ENCODE measurements around the gene FTO. TPM values are rescaled to one million over a fixed set of nuclear protein-coding genes. Genes with fewer than 3 reads are reported as not detected.

The FTO gene
- total RNA-seq, 1 donor from 2014 or later = 65.8 TPM

DNA sequence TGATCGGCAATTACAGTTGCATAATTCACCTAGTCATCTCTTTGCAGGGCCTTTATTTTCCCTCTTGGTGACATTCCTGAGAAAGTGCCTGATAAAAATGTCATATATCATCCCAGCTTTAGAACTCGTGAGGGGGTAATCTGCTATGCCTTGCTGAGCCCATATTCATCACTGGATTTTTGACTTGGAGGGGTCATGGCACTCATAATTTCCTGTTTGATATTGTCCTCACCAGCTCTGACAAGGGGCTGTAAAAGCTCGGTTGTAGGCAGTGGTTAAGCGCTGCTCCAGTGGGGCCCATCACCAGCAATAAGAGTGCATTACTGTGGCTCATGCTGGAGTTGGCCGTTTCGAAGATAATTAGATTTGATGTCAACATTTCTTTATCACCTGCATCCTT lies 355.4 kb downstream of the FTO start:
- Mint-ChIP-seq H3K4me3 (no peak overlapping the region), H3K9me3 (no peaks in the 10 kb centered on the region), H3K36me3 (ENCODE audit: low read depth) (peaks cover 8% of the 10 kb centered on the region), H3K27ac (no peak overlapping the region), H3K4me1 (no peaks in the 10 kb centered on the region), H3K27me3 (no peaks in the 10 kb centered on the region)
- ATAC-seq (ENCODE audit: low read depth) (no peak), DNase-seq (no peak)
- ChIA-PET CTCF (no interaction called here), POLR2A (no interaction called here)
- intact Hi-C loops (cut with micrococcal nuclease) = no loop called here
- TF ChIP-seq, protein P1, sequence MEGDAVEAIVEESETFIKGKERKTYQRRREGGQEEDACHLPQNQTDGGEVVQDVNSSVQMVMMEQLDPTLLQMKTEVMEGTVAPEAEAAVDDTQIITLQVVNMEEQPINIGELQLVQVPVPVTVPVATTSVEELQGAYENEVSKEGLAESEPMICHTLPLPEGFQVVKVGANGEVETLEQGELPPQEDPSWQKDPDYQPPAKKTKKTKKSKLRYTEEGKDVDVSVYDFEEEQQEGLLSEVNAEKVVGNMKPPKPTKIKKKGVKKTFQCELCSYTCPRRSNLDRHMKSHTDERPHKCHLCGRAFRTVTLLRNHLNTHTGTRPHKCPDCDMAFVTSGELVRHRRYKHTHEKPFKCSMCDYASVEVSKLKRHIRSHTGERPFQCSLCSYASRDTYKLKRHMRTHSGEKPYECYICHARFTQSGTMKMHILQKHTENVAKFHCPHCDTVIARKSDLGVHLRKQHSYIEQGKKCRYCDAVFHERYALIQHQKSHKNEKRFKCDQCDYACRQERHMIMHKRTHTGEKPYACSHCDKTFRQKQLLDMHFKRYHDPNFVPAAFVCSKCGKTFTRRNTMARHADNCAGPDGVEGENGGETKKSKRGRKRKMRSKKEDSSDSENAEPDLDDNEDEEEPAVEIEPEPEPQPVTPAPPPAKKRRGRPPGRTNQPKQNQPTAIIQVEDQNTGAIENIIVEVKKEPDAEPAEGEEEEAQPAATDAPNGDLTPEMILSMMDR (IDR thresholded peaks at IDR 0.05) = no peak

DNA sequence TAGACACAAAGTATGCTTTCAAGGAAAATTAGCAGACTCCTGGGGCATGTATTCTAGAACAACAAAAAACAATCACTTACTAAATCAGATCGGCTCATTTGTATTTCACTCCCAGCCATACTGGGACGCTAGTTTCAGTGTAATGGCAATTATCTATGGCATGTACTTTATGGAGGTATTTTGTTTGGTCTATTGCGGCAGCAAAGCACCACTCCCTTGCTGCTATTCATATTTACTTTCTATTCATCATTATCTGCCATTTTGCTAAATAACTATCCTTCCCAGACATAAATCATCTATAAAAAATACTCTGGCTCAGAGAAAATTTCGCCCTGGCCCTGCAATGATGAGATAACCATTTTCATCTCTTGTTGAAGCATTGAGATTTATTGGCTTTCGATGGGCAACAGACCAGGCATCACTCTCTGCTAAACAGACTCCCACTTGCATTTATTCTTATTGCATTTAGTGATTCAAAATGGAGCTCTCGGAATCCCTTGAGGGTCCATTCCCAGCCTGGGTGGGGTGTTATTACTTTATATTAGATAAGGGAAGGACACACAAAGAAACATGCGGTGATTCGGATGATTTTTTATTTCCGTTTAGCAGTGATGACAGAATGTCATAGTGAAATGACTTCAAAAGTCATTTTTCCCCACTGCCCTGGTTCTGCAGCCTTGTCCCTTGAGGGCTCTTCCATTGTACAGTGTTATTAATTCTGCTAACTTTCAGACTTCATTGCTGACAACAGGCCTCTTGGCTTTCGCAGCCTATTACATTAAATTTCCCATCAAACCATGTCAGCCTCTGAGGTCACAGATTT lies 356.9 kb downstream of the FTO start:
- Mint-ChIP-seq H3K36me3 (ENCODE audit: low read depth) (peaks cover 8% of the 10 kb centered on the region), H3K4me3 (no peak overlapping the region), H3K9me3 (no peaks in the 10 kb centered on the region), H3K4me1 (no peaks in the 10 kb centered on the region), H3K27me3 (no peaks in the 10 kb centered on the region), H3K27ac (no peak overlapping the region)
- TF ChIP-seq, protein P1 (IDR thresholded peaks at IDR 0.05) = no peak
- ChIA-PET CTCF (no interaction called here), POLR2A (no interaction called here)
- intact Hi-C loops (cut with micrococcal nuclease) = no loop called here
- DNase-seq (no peak), ATAC-seq (ENCODE audit: low read depth) (no peak)

DNA sequence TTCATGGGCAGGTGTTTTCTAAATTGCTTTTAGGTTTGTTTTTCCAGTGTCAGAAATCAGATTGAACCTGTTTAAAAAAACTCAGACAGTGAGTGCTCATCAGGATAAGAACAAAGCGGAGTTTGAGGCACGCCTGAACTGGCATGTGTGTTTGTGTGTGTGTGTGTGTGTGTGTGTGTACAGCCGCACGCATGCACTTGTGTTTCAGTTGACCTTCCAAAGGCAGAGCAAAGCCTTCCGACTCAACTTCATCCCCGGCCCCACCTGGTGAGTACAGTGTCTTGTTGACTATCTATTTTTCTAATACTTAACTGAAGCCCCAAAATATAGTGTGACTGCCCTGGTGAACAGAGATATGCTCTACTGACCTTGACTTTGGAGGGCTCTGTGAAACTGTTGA lies 357.5 kb downstream of the FTO start:
- no peak for ATAC-seq (ENCODE audit: low read depth)
- no peak overlapping the region for H3K27ac Mint-ChIP-seq

DNA sequence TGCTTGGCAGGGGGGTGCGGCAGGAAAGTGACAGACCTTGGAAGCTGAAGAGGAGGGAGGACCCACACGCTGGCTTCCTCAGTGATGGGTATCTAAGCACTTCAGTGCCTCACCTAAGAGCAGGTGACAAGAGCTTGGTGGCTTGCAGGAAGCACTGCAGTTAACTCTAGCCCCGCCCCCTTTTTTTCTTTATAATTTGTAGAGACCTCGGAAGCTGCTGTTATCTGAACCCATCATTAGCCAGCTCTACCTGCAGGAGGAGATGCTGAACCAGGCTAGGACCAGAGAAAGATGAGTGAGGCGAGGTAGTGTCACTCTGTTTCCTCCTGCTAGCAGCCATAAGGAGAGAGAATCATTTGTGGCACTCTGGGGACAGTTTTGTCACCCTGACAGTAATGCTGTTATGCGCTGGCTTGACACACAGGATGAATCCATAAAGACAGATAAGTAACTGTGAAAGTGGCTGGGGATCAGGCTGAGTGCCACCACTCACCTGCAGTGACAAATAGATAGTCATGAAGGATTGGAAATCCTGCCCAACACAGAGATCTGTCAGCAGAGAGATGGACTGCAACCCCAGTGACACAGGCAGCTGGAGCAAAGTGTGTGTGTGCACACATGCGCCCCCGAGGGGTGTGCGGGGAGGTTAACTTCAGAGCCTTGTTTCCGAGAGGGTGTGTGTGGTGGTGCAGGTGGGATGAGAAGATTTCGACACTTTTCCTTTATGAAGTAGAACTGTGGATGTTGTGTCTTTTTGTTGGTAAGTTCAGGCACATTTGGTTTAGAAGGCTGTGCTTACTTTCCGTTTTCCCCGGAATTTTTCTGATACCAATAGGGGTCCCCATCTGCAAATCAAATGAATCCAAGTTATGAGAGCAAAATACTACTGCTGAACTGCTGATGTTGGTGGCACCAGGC lies 358.7 kb downstream of the FTO start:
- intact Hi-C loops (cut with micrococcal nuclease) = no loop called here
- no peak for DNase-seq
- ATAC-seq (ENCODE audit: low read depth) = no peak
- ChIA-PET POLR2A (no interaction called here), CTCF (no interaction called here)
- Mint-ChIP-seq H3K9me3 (no peaks in the 10 kb centered on the region), H3K27me3 (no peaks in the 10 kb centered on the region), H3K4me1 (no peaks in the 10 kb centered on the region), H3K27ac (no peak overlapping the region), H3K36me3 (ENCODE audit: low read depth) (peaks cover 3% of the 10 kb centered on the region), H3K4me3 (no peak overlapping the region)
- TF ChIP-seq, protein P1 (IDR thresholded peaks at IDR 0.05) = no peak

More for the DNA sequence above, 357.5 kb downstream of the FTO start:
- DNase-seq = no peak
- Mint-ChIP-seq H3K4me1 (no peaks in the 10 kb centered on the region), H3K36me3 (ENCODE audit: low read depth) (peaks cover 8% of the 10 kb centered on the region), H3K27me3 (no peaks in the 10 kb centered on the region), H3K4me3 (no peak overlapping the region), H3K9me3 (no peaks in the 10 kb centered on the region)
- ChIA-PET POLR2A (no interaction called here), CTCF (no interaction called here)
- TF ChIP-seq, protein P1 (IDR thresholded peaks at IDR 0.05) = no peak
- intact Hi-C loops (cut with micrococcal nuclease) = no loop called here

DNA sequence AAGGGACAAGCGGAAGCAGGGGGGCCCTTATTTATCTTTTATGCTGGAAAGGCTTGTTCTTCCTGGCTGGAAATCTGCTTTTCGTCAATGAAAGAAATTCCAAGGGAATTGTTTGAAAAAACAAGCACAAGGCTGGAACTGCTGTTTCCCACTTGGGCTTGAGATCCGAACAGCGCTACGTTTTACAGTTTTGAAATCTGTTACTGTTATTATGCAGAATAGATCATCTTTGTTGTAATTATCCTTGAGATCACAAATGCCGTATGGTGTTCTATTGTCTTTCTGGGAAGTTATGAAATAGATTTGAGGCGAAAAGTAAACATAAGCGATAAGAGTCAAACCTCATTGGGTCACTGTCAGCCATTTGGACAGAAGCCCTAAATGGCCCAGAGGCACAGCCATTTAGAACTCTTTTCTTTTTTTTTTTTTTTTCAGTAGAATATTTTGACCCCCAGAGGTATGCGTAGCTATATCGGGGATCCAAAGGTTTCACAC lies 359.4 kb downstream of the FTO start:
- ChIA-PET POLR2A (no interaction called here), CTCF (no interaction called here)
- intact Hi-C loops (cut with micrococcal nuclease) = no loop called here

More for the DNA sequence above, 359.4 kb downstream of the FTO start:
- no peak overlapping the region for H3K4me3 Mint-ChIP-seq
- ATAC-seq (ENCODE audit: low read depth) = no peak
- DNase-seq = no peak
- TF ChIP-seq, protein P1 (IDR thresholded peaks at IDR 0.05) = no peak
- no peaks in the 10 kb centered on the region for H3K36me3 Mint-ChIP-seq (ENCODE audit: low read depth)
- H3K27ac Mint-ChIP-seq = no peak overlapping the region
- no peaks in the 10 kb centered on the region for H3K27me3 Mint-ChIP-seq
- no peaks in the 10 kb centered on the region for H3K4me1 Mint-ChIP-seq
- H3K9me3 Mint-ChIP-seq = no peaks in the 10 kb centered on the region

Data from activated B cell treated with CpG ODN at 0.5 μM for 24 hours (primary cell).